CD1c-positive myeloid dendritic cell (primary cell): ENCODE data around the gene RFX3.
A peak's percentile ranks its signal among the peaks of the same experiment; 100 is the strongest.
"Not testable (repeated sequence)": the region's sequence is repeated elsewhere in the genome, so short reads cannot be mapped to it uniquely, and the experiment has no call there.

ENCODE experiments used
- DNase-seq: peaks from one replicate; pipeline ENCODE4 v3.0.0-alpha.2; 2016; ENCODE audit errors: extremely low spot score

Gene RFX3

GRCh38 chr9:3359048-3359692 lies 166.6 kb downstream of the RFX3 start:
- no peak for DNase-seq

- DNase-seq: no peak
Measured at GRCh38 chr9:3348169-3348568, 177.6 kb downstream of the RFX3 start.

- no peak for DNase-seq
Measured at GRCh38 chr9:3346549-3346948, 179.3 kb downstream of the RFX3 start.

GRCh38 chr9:3343671-3344070 lies 182.1 kb downstream of the RFX3 start:
- no peak for DNase-seq

GRCh38 chr9:3342159-3342777 lies 183.5 kb downstream of the RFX3 start:
- DNase-seq: no peak

GRCh38 chr9:3337515-3338225 lies 188.1 kb downstream of the RFX3 start:
- no peak for DNase-seq

- no peak for DNase-seq
Measured at GRCh38 chr9:3336951-3337350, 188.8 kb downstream of the RFX3 start.

- no peak for DNase-seq
Measured at GRCh38 chr9:3332802-3333201, 193.0 kb downstream of the RFX3 start.

GRCh38 chr9:3331801-3332200 lies 194.0 kb downstream of the RFX3 start:
- no peak for DNase-seq

GRCh38 chr9:3330792-3331420 lies 194.9 kb downstream of the RFX3 start:
- no peak for DNase-seq

- no peak for DNase-seq
Measured at GRCh38 chr9:3329361-3329760, 196.4 kb downstream of the RFX3 start.

- DNase-seq: no peak
Measured at GRCh38 chr9:3323714-3324113, 202.1 kb downstream of the RFX3 start.

GRCh38 chr9:3321186-3321585 lies 204.6 kb downstream of the RFX3 start:
- no peak for DNase-seq

GRCh38 chr9:3312595-3312994 lies 213.2 kb downstream of the RFX3 start:
- DNase-seq: not testable (repeated sequence)

GRCh38 chr9:3308609-3309008 lies 217.2 kb downstream of the RFX3 start:
- no peak for DNase-seq

GRCh38 chr9:3304388-3304787 lies 221.4 kb downstream of the RFX3 start:
- not testable (repeated sequence) for DNase-seq

GRCh38 chr9:3299872-3300271 lies 225.9 kb downstream of the RFX3 start:
- peak; percentile 63 for DNase-seq

- DNase-seq: no peak
Measured at GRCh38 chr9:3296536-3296935, 229.3 kb downstream of the RFX3 start.

GRCh38 chr9:3292311-3292710 lies 233.5 kb downstream of the RFX3 start:
- DNase-seq: no peak

GRCh38 chr9:3290231-3290840 lies 235.5 kb downstream of the RFX3 start:
- no peak for DNase-seq

- no peak for DNase-seq
Measured at GRCh38 chr9:3288686-3289085, 237.1 kb downstream of the RFX3 start.
